Measurements from ENCODE around the gene SAPCD2. TPM values are rescaled to one million over a fixed set of nuclear protein-coding genes. Genes with fewer than 3 reads are reported as not detected.

Gene SAPCD2
- total RNA-seq, 2 donors from 2014 or later, result 7.2 to 17.2 TPM

DNA sequence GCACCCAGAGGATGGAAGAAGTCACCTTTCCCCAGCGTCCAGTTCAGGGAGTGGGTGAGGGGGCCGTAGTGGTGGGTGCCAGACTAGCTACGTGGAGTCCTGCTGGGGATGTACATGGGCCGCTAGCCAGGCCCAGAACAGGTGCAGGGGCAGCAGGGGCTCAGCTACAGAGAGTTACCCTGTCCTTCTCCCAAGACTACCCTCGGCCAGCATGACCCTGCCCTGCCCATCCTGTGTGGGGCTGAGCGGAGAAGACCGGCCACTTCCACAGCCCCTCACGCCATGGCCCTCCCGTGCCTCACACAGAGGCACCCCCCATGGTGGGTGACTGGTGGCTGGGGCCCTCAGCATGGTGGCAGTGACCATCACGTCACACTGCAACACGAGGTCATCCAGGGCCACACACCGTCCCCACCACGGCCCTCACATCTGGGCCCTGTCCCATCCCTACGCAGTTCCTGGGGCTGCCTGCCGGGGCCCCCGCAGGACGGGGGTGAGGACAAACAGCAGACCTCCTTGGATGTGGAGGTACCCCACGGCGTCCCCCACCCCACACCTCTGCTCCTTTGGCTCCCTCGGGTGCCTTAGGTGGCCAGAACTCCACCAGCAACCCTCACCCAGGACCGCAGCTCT is 45.2 kb upstream of the SAPCD2 start:
- DNase-seq (ENCODE audit: low spot score), result no peak
- Histone ChIP-seq H3K27me3 (replicated peaks; ENCODE audit: insufficient read depth) (no peaks in the 10 kb centered on the region), H3K4me1 (replicated peaks) (no peaks in the 10 kb centered on the region), H3K4me3 (no peak overlapping the region), H3K27ac (no peak overlapping the region), H3K36me3 (no peaks in the 10 kb centered on the region), H3K9me3 (no peaks in the 10 kb centered on the region)
- intact Hi-C loops (cut with DNase I), result loop anchor here (5.0 kb wide), 1 partner anchor 112 kb away; the partner anchor contains the start of genes CYSRT1 and RNF224
- 74% methylated on average over 21 of the region's 21 CpGs for WGBS
- no peak for TF ChIP-seq POLR2AphosphoS5 (IDR thresholded peaks at IDR 0.05)
- TF ChIP-seq, protein P1, sequence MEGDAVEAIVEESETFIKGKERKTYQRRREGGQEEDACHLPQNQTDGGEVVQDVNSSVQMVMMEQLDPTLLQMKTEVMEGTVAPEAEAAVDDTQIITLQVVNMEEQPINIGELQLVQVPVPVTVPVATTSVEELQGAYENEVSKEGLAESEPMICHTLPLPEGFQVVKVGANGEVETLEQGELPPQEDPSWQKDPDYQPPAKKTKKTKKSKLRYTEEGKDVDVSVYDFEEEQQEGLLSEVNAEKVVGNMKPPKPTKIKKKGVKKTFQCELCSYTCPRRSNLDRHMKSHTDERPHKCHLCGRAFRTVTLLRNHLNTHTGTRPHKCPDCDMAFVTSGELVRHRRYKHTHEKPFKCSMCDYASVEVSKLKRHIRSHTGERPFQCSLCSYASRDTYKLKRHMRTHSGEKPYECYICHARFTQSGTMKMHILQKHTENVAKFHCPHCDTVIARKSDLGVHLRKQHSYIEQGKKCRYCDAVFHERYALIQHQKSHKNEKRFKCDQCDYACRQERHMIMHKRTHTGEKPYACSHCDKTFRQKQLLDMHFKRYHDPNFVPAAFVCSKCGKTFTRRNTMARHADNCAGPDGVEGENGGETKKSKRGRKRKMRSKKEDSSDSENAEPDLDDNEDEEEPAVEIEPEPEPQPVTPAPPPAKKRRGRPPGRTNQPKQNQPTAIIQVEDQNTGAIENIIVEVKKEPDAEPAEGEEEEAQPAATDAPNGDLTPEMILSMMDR (IDR thresholded peaks at IDR 0.05), result no peak
- no peak for TF ChIP-seq POLR2A (IDR thresholded peaks at IDR 0.05)

DNA sequence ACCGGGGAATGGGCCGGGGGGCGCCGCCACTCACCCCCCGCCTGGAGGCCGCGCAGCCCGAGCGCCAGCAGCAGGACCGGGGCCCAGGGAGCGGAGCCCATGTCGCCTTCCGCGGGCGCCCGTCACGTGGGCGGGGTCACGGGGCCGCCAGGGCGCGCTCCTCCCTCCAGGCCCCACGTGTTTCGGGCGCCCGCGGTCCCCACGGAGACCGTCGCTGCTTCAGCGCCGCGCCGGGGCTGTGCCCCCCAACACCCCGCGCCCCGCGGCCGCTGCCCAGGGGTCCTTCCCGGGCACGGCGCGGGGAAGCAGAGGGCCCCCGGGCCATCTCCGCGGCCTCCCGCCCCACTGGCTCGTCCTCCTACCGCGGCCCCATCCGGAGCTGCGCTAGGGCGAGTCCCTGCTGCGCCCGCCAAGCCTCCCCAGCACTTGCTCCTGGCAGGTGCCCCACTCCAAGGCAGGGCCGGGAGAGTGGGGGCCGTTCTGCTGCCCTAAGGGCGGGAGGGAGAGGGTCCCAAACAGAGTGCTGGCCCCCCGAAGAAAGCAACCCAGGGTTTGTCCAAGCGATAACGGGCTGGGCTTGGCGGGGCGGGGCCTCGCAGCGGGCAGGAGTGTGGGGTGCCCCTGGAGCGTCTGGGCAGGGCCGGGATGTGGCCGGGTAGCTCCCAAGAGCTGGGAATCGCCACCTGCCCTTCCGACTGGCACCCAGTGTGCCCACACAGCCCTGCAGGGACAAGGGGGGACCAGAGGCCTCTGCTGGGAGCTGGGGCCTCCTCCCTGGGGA is 44.4 kb upstream of the SAPCD2 start, which contains the start of gene DPP7:
TSS of gene DPP7 (minus strand) at position 121 of the 781 bp plus-strand sequence. CDS start at position 101, 20 bp downstream.
- H3K36me3 ChIP-seq, result no peaks in the 10 kb centered on the region
- WGBS, result 6% methylated on average over 33 of the region's 70 CpGs
- peak; percentile 69 for DNase-seq (ENCODE audit: low spot score)
- H3K27ac ChIP-seq, result peak within 1 kb of the TSS in 1 of 2 donors; percentile 47
- no peaks in the 10 kb centered on the region for H3K4me1 ChIP-seq (replicated peaks)
- H3K4me3 ChIP-seq, result peak within 1 kb of the TSS; percentile 50 to 67
- TF ChIP-seq POLR2A (IDR thresholded peaks at IDR 0.05), result peak; percentile 44
- TF ChIP-seq, protein P1 (IDR thresholded peaks at IDR 0.05), result peak in 1 of 4 experiments; percentile 19
- peak; percentile 14 for TF ChIP-seq POLR2AphosphoS5 (IDR thresholded peaks at IDR 0.05)
- intact Hi-C loops (cut with DNase I), result loop anchor here (5.0 kb wide), 1 partner anchor 112 kb away; the partner anchor contains the start of genes CYSRT1 and RNF224
- no peaks in the 10 kb centered on the region for H3K9me3 ChIP-seq
- H3K27me3 ChIP-seq (replicated peaks; ENCODE audit: insufficient read depth), result no peaks in the 10 kb centered on the region

DNA sequence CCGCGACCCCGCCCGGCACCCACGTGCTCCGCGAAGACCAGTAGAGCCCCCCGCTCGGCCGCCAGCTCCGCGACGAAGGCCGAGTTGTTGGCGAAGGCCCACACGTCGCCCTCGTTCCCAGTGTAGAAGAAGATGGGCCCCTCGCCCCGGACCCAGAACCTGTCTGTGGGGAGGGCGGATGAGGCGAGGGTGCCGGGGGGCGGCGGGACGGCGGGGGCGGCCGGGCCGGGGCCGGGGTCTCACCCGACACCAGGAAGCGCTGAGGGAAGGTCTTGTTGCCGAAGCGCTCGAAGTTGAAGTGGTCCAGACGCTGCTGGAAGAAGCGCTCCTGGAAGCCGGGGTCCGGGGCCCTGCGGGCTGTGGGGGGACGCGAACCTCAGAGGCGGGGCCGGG is 43.9 kb upstream of the SAPCD2 start:
- intact Hi-C loops (cut with DNase I), result no loop called here
- H3K36me3 ChIP-seq, result no peaks in the 10 kb centered on the region
- no peaks in the 10 kb centered on the region for H3K4me1 ChIP-seq (replicated peaks)
- H3K4me3 ChIP-seq, result peak overlapping the region; percentile 50 to 67
- TF ChIP-seq POLR2AphosphoS5 (IDR thresholded peaks at IDR 0.05) (no peak), POLR2A (IDR thresholded peaks at IDR 0.05) (no peak)
- TF ChIP-seq, protein P1 (IDR thresholded peaks at IDR 0.05), result no peak
- no peak for DNase-seq (ENCODE audit: low spot score)
- no peaks in the 10 kb centered on the region for H3K27me3 ChIP-seq (replicated peaks; ENCODE audit: insufficient read depth)
- H3K27ac ChIP-seq, result peak overlapping the region in 1 of 2 donors; percentile 47
- 0% methylated on average over 27 of the region's 45 CpGs for WGBS
- H3K9me3 ChIP-seq, result no peaks in the 10 kb centered on the region

GRCh38 chr9:137113385-137114159 is 43.2 kb upstream of the SAPCD2 start:
- no peak for DNase-seq (ENCODE audit: low spot score)
- Histone ChIP-seq H3K4me3 (peak overlapping the region in 1 of 2 donors; percentile 67), H3K9me3 (no peaks in the 10 kb centered on the region), H3K27me3 (replicated peaks; ENCODE audit: insufficient read depth) (no peaks in the 10 kb centered on the region), H3K4me1 (replicated peaks) (no peaks in the 10 kb centered on the region), H3K27ac (no peak overlapping the region), H3K36me3 (no peaks in the 10 kb centered on the region)
- intact Hi-C loops (cut with DNase I), result no loop called here
- TF ChIP-seq, protein P1 (IDR thresholded peaks at IDR 0.05), result no peak
- TF ChIP-seq POLR2A (IDR thresholded peaks at IDR 0.05), result no peak
- TF ChIP-seq POLR2AphosphoS5 (IDR thresholded peaks at IDR 0.05), result no peak
- WGBS, result 46% methylated on average over 42 of the region's 66 CpGs

All from prostate gland (tissue), 2 donors.